MCF 10A (cell line): ENCODE results near the gene RBM47. TPM values are rescaled to one million over a fixed set of nuclear protein-coding genes. Genes with fewer than 3 reads are reported as not detected.
A peak's percentile ranks its signal among the peaks of the same experiment; 100 is the strongest.

Experiments
- BruUV-seq: library from RNA; stranded (reverse); fragments of 400-500 nt; replicated peaks from 2 replicates; lab custom pipeline; 2021; lab: Mats Ljungman, UMichigan
- CTCF ChIA-PET: fragments of 300-600 bp; sonication (Branson Sonifier 250); formaldehyde crosslinking; extraction: SDS; loops from one replicate; lab custom pipeline; 2021; ENCODE audit warnings: antibody characterized with exemption, inconsistent platforms; lab: Yijun Ruan, JAX
- POLR2A ChIA-PET: fragments of 300-600, 350-650 bp; sonication (Branson Sonifier 250); formaldehyde crosslinking; extraction: SDS; loops from one replicate; lab custom pipeline; 2020; ENCODE audit warnings: antibody characterized with exemption, inconsistent platforms; lab: Yijun Ruan, JAX
- DNase-seq: peaks from one replicate; pipeline ENCODE4 v3.0.0-alpha.2; 2018; ENCODE audit not compliant: unreplicated experiment
- H3K27ac Mint-ChIP-seq: one replicate; pipeline ENCODE4 v1.8.0; 2022; ENCODE audit warnings: mild to moderate bottlenecking, low read depth, mixed read lengths; ENCODE audit not compliant: unreplicated experiment
- H3K27me3 Mint-ChIP-seq: one replicate; pipeline ENCODE4 v1.8.0; 2022; ENCODE audit warnings: mixed read lengths; ENCODE audit not compliant: insufficient read depth, unreplicated experiment
- H3K36me3 Mint-ChIP-seq: one replicate; pipeline ENCODE4 v1.8.0; 2022; ENCODE audit warnings: mild to moderate bottlenecking, moderate library complexity, mixed read lengths; ENCODE audit not compliant: insufficient read depth, unreplicated experiment
- H3K4me1 Mint-ChIP-seq: one replicate; pipeline ENCODE4 v1.8.0; 2022; ENCODE audit warnings: mixed read lengths; ENCODE audit not compliant: insufficient read depth, unreplicated experiment
- H3K4me3 Mint-ChIP-seq: one replicate; pipeline ENCODE4 v1.8.0; 2022; ENCODE audit warnings: mild to moderate bottlenecking, moderate library complexity, mixed read lengths; ENCODE audit not compliant: unreplicated experiment
- H3K9me3 Mint-ChIP-seq: one replicate; pipeline ENCODE4 v1.8.0; 2022; ENCODE audit warnings: mixed read lengths; ENCODE audit not compliant: unreplicated experiment
- intact Hi-C: fragments of 100-400 bp; cut with micrococcal nuclease; formaldehyde crosslinking; loops from 2 replicates; pipeline ENCODE4 v1.14.1; 2022
- total RNA-seq: library from RNA; stranded (reverse); gene quantifications from 2 replicates; pipeline ENCODE4 v1.2.3, GENCODE V29; 2022
- TF ChIP-seq, protein P1 (sequence below): fragments of 200-600 bp; IDR thresholded peaks from one replicate; pipeline ENCODE4 v1.8.0; 2022; ENCODE audit warnings: antibody characterized with exemption, mild to moderate bottlenecking; ENCODE audit not compliant: unreplicated experiment

RBM47 gene
- total RNA-seq, 1 experiment from 2014 or later: 1.8 TPM

DNA sequence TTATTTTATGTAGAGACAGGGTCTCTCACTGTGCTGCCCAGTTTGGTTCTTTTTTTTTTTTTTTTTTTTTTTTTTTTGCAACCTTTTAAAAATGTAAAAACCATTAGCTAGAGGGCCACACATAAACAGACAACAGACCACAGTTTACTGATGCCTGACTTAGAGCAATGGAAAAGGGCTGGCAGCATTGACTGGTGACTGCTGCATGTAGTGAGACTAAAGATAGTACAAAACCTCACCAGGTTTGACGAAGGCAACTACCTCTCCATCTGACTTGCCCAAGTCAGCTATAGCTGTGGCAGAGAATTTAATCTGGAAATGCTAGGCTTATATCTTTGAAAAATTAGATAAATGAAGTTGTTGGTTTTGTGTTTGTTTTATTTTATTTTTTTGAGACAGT, 102.9 kb downstream of the RBM47 start:
- Mint-ChIP-seq H3K4me3 (no peak overlapping the region), H3K27me3 (no peaks in the 10 kb centered on the region), H3K4me1 (peaks cover 16% of the 10 kb centered on the region), H3K9me3 (no peaks in the 10 kb centered on the region), H3K27ac (peak overlapping the region; percentile 81), H3K36me3 (no peaks in the 10 kb centered on the region)
- ChIA-PET CTCF (interaction anchor here (1.0 kb wide), 1 partner anchor 14 kb away, joined by 3 read pairs; no protein-coding TSS in a partner anchor), POLR2A (interaction anchor here (0.6 kb wide), 1 partner anchor 121 kb away, joined by 3 read pairs; no protein-coding TSS in a partner anchor)
- no peak for DNase-seq
- TF ChIP-seq, protein P1, sequence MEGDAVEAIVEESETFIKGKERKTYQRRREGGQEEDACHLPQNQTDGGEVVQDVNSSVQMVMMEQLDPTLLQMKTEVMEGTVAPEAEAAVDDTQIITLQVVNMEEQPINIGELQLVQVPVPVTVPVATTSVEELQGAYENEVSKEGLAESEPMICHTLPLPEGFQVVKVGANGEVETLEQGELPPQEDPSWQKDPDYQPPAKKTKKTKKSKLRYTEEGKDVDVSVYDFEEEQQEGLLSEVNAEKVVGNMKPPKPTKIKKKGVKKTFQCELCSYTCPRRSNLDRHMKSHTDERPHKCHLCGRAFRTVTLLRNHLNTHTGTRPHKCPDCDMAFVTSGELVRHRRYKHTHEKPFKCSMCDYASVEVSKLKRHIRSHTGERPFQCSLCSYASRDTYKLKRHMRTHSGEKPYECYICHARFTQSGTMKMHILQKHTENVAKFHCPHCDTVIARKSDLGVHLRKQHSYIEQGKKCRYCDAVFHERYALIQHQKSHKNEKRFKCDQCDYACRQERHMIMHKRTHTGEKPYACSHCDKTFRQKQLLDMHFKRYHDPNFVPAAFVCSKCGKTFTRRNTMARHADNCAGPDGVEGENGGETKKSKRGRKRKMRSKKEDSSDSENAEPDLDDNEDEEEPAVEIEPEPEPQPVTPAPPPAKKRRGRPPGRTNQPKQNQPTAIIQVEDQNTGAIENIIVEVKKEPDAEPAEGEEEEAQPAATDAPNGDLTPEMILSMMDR: no peak
- intact Hi-C loops: no loop called here
- BruUV-seq: no TSS peak

DNA sequence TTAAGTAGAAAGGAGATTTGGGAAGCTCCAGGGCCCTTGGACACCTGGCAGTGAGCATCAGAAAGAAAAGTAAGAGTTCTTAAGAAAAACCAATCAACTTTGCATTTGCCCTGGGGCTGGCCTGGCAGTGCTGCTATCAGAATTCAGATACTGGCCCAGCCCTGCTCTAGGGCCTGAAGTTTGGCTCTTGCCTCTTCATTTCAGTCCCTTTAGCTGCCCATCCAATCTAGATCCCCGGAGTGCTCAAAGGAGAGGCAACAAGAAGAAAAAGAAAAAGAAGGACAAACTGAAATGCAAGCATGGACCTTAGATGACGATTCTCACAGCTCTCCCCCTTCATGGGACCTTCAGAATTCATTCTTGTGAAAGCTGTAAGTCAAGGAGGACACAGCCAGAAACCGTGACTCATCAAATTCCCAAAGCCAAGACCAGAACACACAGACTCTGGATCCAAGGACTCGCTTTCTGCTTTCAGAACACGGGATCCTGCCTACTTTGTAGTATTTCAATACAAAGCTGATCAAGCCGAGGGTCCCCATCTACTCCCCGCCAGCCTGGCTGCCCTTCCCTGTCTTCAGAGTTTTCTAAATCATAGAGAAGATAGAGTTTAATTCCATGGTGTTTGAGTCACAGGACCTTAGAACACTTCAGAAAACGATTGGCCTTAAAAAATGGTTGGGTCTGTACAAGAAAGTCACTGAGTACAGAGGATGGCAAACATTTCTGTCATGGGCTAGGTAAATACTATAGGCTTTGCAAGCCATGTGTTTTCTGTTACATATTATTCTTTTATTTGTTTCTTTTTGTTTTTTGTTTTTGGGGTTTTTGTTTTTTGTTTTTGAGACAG, 103.7 kb downstream of the RBM47 start:
- peaks cover 11% of the 10 kb centered on the region for H3K4me1 Mint-ChIP-seq
- H3K36me3 Mint-ChIP-seq: no peaks in the 10 kb centered on the region
- H3K27ac Mint-ChIP-seq: peak overlapping the region; percentile 81
- ChIA-PET CTCF (interaction anchor here (0.6 to 1.8 kb wide), 4 partner anchors 13 to 191 kb away, joined by 3 to 8 read pairs (median 4); no protein-coding TSS in a partner anchor), POLR2A (no interaction called here)
- TF ChIP-seq, protein P1: no peak
- peak overlapping the region; percentile 43 for H3K4me3 Mint-ChIP-seq
- no peaks in the 10 kb centered on the region for H3K9me3 Mint-ChIP-seq
- peak; percentile 93 for DNase-seq
- intact Hi-C loops: no loop called here
- H3K27me3 Mint-ChIP-seq: no peaks in the 10 kb centered on the region
- BruUV-seq: no TSS peak

DNA sequence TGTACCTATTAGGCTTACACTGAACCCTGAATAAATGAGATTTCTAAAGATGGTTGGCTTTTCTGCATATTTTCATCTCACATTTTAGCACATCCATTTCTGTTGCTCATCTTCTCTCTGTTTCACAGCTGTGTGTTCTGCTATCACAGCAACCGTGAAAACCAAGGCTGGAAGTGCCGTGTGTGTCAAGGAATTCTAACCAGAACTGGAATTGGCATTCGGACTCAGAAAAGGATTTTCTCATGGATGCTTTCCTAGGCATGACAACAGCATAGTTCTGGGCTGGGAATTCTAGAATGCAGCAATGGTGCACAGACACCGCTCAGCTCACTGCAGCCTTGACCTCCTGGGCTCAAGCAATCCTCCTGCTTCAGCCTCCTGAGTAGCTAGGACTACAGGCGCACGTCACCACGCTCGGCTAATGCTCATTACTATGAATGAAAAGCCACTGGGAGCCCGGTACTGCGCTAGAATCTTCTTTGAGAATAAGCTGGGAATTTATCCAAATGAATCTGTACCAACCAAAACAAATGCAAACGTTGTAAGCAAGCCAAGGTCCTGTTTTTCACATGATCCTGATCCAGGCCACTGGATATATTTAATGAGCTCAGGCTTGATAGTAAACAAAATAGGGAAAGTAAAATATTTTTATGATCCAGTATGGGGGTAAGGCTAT, 105.2 kb downstream of the RBM47 start:
- no TSS peak for BruUV-seq
- Mint-ChIP-seq H3K4me1 (peaks cover 11% of the 10 kb centered on the region), H3K27ac (no peak overlapping the region), H3K36me3 (no peaks in the 10 kb centered on the region), H3K9me3 (no peaks in the 10 kb centered on the region), H3K27me3 (no peaks in the 10 kb centered on the region), H3K4me3 (no peak overlapping the region)
- TF ChIP-seq, protein P1: no peak
- intact Hi-C loops: no loop called here
- CTCF ChIA-PET: interaction anchor here (1.8 kb wide), 1 partner anchor 11 kb away, joined by 8 read pairs; no protein-coding TSS in a partner anchor
- DNase-seq: no peak
- POLR2A ChIA-PET: no interaction called here

DNA sequence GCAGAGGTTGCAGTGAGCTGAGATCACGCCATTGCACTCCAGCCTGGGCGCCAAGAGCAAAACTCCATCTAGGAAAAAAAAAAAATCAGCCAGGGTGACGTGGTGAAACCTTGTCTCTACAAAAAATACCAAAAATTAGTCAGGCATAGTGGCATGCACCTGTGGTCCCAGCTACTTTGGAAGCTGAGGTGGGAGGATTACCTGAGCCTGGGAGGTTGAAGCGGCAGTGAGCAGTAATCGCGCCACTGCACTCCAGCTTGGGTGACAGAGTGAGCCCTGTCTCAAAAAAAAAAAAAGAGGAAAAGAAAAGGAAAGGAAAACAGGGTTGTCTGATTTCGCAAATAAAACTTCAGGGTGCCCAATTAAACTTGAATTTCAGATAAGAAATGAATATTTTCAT, 106.1 kb downstream of the RBM47 start:
- intact Hi-C loops: no loop called here
- ChIA-PET POLR2A (no interaction called here), CTCF (no interaction called here)
- peaks cover 11% of the 10 kb centered on the region for H3K4me1 Mint-ChIP-seq
- no peak for DNase-seq
- no peaks in the 10 kb centered on the region for H3K9me3 Mint-ChIP-seq
- TF ChIP-seq, protein P1: no peak
- no peaks in the 10 kb centered on the region for H3K27me3 Mint-ChIP-seq
- BruUV-seq: no TSS peak
- no peaks in the 10 kb centered on the region for H3K36me3 Mint-ChIP-seq
- H3K27ac Mint-ChIP-seq: no peak overlapping the region
- no peak overlapping the region for H3K4me3 Mint-ChIP-seq
